ENCODE data around the gene TMEM248.

GRCh38 chr7:66896441-66896840 is 24.6 kb upstream of the TMEM248 start:
- TF ChIP-seq CTCF (IDR thresholded peaks at IDR 0.05) (no peak), EP300 (IDR thresholded peaks at IDR 0.05) (no peak), POLR2A (IDR thresholded peaks at IDR 0.05) (no peak)
